HL-60 (cell line): Measurements from ENCODE around the gene ALDOB.

Source experiments
- DNase-seq, 2 experiments: peaks; one replicate each; pipeline ENCODE4 v3.0.0-alpha.2; 2010 to 2020; ENCODE audit warnings: low read depth in 1 of 2, low spot score in 1 of 2
- H3K27ac ChIP-seq: fragments of 250-450 bp; sonication (Bioruptor Pico); replicated peaks from 2 replicates; pipeline ENCODE4 v1.5.1; 2020; ENCODE audit warnings: mild to moderate bottlenecking, moderate library complexity
- H3K27me3 ChIP-seq: fragments of 250-450 bp; sonication (Bioruptor Pico); 2 replicates; pipeline ENCODE4 v1.5.1; 2021; ENCODE audit warnings: mild to moderate bottlenecking, moderate library complexity; ENCODE audit not compliant: insufficient read depth, poor library complexity, severe bottlenecking
- H3K4me3 ChIP-seq: replicated peaks from 2 replicates; pipeline ENCODE4 v1.5.1; 2011; ENCODE audit warnings: mild to moderate bottlenecking, control low read depth, low read length; ENCODE audit not compliant: insufficient read depth
- CTCF ChIP-seq: IDR thresholded peaks from one replicate; pipeline ENCODE4 v1.5.1; 2011; ENCODE audit warnings: low read length, control low read depth, inconsistent platforms; ENCODE audit not compliant: insufficient read depth
- GABPA ChIP-seq: IDR thresholded peaks from 2 replicates; pipeline ENCODE4 v1.6.1; 2012; ENCODE audit warnings: low read depth
- POLR2AphosphoS5 ChIP-seq: IDR thresholded peaks from 2 replicates; pipeline ENCODE4 v1.6.1; 2012; ENCODE audit warnings: low read depth
- REST ChIP-seq: IDR thresholded peaks from 2 replicates; pipeline ENCODE4 v1.6.1; 2012; ENCODE audit warnings: low read depth; ENCODE audit not compliant: insufficient replicate concordance
- SPI1 ChIP-seq: IDR thresholded peaks from 2 replicates; pipeline ENCODE4 v1.6.1; 2012; ENCODE audit warnings: low read depth, mild to moderate bottlenecking, borderline replicate concordance

ALDOB gene

GRCh38 chr9:101380295-101380694, 55.3 kb downstream of the ALDOB start:
- no peak overlapping the region for H3K4me3 ChIP-seq
- TF ChIP-seq CTCF (no peak), GABPA (no peak), POLR2AphosphoS5 (no peak), SPI1 (no peak), REST (no peak)
- no peak for DNase-seq
- no peaks in the 10 kb centered on the region for H3K27me3 ChIP-seq
- H3K27ac ChIP-seq, result no peak overlapping the region

- TF ChIP-seq SPI1 (no peak), REST (no peak), CTCF (no peak), GABPA (no peak), POLR2AphosphoS5 (no peak)
- Histone ChIP-seq H3K27me3 (no peaks in the 10 kb centered on the region), H3K27ac (no peak overlapping the region), H3K4me3 (no peak overlapping the region)
- DNase-seq, result no peak
These were observed 59.3 kb downstream of the ALDOB start for GRCh38 chr9:101376111-101376848.

GRCh38 chr9:101375546-101375945, 60.0 kb downstream of the ALDOB start:
- no peak for TF ChIP-seq POLR2AphosphoS5
- no peak for TF ChIP-seq REST
- TF ChIP-seq CTCF, result no peak
- no peak for TF ChIP-seq GABPA
- no peak for TF ChIP-seq SPI1
- no peak for DNase-seq
- Histone ChIP-seq H3K27me3 (no peaks in the 10 kb centered on the region), H3K4me3 (no peak overlapping the region), H3K27ac (no peak overlapping the region)
